ENCODE results near the gene FBXL19.

Gene FBXL19

DNA sequence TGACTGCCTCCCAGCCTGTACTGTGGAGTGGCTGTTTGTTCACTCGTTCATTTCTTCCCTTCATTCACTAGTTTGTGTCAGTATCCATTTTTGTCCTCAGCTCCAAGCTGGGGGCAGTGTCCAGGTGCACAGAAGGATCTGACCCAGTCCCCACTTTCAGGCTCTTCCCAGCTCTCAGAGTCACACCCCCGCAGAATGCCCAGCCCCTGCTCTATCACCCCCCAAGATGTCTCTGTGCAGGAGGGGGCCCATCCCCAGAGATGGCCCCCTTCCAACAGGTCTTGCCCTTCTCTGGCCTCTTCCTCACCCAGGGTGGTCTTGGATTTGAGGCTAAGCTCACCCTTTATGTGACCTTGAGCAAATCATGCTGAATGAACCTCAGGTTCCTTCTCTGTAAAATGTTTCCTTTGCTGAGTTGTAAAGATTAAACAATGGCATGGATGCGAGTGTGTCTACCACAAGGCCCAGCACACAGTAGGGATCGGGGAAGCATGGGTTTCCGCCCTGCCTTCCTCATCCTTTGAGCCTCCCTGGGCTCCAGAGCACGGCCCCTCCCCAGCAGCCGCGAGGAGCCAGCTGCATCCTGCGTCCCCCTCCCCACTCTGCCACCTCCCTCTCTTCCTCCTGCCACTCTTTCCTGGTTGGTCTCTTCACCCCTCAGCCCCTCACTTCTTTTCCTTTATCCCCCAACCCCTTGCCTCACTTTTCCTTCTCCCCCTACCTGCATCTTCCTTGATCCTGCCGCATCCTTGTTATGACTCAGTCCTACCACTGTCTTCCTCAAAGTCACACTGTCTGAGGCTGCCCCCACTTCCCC is 2.8 kb downstream of the FBXL19 start:
- TF ChIP-seq SPI1 (IDR thresholded peaks at IDR 0.05; ENCODE audit: low read depth, low read length) (no peak), TAF1 (IDR thresholded peaks at IDR 0.05; ENCODE audit: low read depth, low read length) (no peak), POU2F2 (IDR thresholded peaks at IDR 0.05; ENCODE audit: low read depth, low read length) (no peak), POLR2A (IDR thresholded peaks at IDR 0.05; ENCODE audit: low read depth, low read length) (no peak), PAX5 (IDR thresholded peaks at IDR 0.05; ENCODE audit: insufficient read depth, low read length, severe bottlenecking) (no peak), POLR2AphosphoS5 (IDR thresholded peaks at IDR 0.05; ENCODE audit: low read depth, low read length) (no peak)
- DNase-seq (ENCODE audit: insufficient read length, low spot score) (no peak), FAIRE-seq (no peak)

DNA sequence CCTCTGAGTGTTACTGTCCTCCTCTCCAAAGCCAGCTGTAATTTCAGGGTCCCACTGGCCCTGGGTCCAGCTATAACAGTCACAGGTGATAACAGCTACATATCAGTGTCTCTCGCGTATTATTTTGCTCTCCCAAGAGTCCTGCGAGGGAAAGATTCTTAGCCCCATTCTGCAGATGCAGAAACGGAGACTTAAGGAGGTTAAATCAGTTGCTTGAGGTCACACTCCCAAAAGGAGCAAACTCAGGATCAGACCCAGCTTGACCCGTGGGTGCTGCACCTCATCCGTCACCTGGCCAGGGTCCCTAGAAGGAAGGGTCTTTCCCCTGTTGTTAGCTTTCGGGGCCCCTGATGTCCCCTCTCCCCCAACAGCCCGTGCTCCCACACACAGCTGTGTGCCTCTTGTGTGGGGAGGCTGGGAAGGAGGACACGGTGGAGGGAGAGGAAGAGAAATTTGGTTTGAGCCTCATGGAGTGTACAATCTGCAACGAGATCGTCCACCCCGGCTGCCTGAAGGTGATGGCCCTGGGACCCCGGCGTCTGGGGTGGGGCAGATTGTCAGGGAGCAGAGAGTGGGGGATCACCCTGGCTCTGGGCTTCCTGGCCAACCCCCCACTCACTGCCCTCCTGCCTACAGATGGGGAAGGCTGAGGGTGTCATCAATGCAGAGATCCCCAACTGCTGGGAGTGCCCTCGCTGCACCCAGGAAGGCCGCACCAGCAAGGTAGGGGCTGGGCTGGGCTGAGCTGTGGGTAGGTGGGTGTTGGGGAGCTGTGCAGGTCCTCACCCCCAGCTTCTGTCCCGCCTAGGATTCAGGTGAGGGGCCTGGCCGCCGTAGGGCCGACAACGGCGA is 3.8 kb downstream of the FBXL19 start:
- no peak for FAIRE-seq
- TF ChIP-seq PAX5 (IDR thresholded peaks at IDR 0.05; ENCODE audit: insufficient read depth, low read length, severe bottlenecking) (no peak), POU2F2 (IDR thresholded peaks at IDR 0.05; ENCODE audit: low read depth, low read length) (no peak)
- no peak for DNase-seq (ENCODE audit: insufficient read length, low spot score)

DNA sequence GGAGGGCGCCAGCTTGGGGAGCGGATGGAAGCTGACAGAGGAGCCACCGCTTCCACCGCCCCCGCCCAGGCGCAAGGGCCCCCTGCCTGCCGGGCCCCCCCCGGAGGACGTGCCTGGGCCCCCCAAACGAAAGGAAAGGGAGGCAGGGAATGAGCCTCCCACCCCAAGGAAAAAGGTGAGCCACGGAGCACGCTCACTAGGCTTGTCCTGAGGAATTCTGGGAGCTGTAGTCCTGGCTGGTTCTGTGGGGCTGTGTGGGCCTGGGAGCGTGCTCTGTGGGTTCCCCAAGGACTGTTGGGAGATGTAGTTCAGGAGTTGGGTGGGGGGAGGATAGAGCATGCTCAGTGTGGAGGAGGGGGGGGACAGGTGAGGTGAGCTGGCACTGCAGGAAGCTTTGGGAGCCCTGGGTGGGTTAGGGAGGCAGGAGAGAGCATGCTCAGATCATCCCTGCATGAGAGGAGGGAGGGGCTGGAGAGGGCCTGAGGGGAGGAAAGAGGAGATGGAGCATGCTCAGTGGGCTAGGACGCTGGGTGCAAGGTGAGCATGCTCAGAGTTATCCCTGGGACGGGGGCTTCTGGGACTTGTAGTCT is 4.5 kb downstream of the FBXL19 start:
- FAIRE-seq (peak; percentile 52), DNase-seq (ENCODE audit: insufficient read length, low spot score) (peak; percentile 67)
- TF ChIP-seq SPI1 (IDR thresholded peaks at IDR 0.05; ENCODE audit: low read depth, low read length): no peak
- TF ChIP-seq POLR2AphosphoS5 (IDR thresholded peaks at IDR 0.05; ENCODE audit: low read depth, low read length): no peak
- no peak for TF ChIP-seq POLR2A (IDR thresholded peaks at IDR 0.05; ENCODE audit: low read depth, low read length)
- no peak for TF ChIP-seq PAX5 (IDR thresholded peaks at IDR 0.05; ENCODE audit: insufficient read depth, low read length, severe bottlenecking)
- TF ChIP-seq POU2F2 (IDR thresholded peaks at IDR 0.05; ENCODE audit: low read depth, low read length): no peak
- no peak for TF ChIP-seq TAF1 (IDR thresholded peaks at IDR 0.05; ENCODE audit: low read depth, low read length)

DNA sequence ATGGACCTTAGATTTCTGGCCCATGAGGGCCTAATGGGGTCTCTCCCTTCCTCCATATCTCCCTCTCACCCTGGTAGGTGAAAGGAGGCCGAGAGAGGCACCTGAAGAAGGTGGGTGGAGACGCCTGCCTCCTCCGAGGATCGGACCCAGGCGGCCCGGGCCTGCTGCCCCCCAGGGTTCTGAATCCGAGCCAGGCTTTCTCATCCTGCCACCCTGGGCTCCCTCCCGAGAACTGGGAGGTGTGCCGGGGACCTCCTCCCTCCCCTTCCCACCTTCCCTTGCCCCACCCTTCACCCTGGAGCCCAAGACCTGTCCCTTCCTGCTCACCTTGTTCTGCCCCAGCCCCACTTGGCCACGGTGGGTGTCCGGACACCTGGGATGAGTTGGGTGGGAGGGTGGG is 5.0 kb downstream of the FBXL19 start:
- DNase-seq (ENCODE audit: insufficient read length, low spot score): no peak
- no peak for FAIRE-seq
- TF ChIP-seq SPI1 (IDR thresholded peaks at IDR 0.05; ENCODE audit: low read depth, low read length) (no peak), PAX5 (IDR thresholded peaks at IDR 0.05; ENCODE audit: insufficient read depth, low read length, severe bottlenecking) (no peak), POLR2AphosphoS5 (IDR thresholded peaks at IDR 0.05; ENCODE audit: low read depth, low read length) (no peak), TAF1 (IDR thresholded peaks at IDR 0.05; ENCODE audit: low read depth, low read length) (no peak), POLR2A (IDR thresholded peaks at IDR 0.05; ENCODE audit: low read depth, low read length) (no peak), POU2F2 (IDR thresholded peaks at IDR 0.05; ENCODE audit: low read depth, low read length) (no peak)

DNA sequence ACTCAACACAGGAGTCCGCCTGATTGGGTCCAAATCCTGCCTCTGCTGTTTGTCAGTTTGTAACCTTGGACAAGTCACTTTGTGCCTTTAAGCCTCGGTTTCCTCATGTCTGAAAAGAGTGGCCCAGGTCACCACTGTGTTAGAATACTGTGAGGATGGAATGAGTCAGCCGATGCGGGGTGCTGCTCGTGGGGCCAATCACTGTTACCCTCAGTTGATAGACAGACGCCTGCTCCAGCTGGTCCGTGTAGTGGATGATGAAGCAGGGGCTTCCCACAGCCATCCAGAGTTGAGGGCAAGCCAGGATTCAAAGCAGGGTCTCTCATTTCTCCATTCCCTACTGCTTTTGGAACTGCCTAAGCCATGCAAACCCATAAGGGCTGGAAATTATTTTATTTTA is 5.8 kb downstream of the FBXL19 start:
- DNase-seq (ENCODE audit: insufficient read length, low spot score) (no peak), FAIRE-seq (no peak)
- TF ChIP-seq POU2F2 (IDR thresholded peaks at IDR 0.05; ENCODE audit: low read depth, low read length) (no peak), PAX5 (IDR thresholded peaks at IDR 0.05; ENCODE audit: insufficient read depth, low read length, severe bottlenecking) (no peak), TAF1 (IDR thresholded peaks at IDR 0.05; ENCODE audit: low read depth, low read length) (no peak), POLR2A (IDR thresholded peaks at IDR 0.05; ENCODE audit: low read depth, low read length) (no peak), SPI1 (IDR thresholded peaks at IDR 0.05; ENCODE audit: low read depth, low read length) (no peak), POLR2AphosphoS5 (IDR thresholded peaks at IDR 0.05; ENCODE audit: low read depth, low read length) (no peak)

DNA sequence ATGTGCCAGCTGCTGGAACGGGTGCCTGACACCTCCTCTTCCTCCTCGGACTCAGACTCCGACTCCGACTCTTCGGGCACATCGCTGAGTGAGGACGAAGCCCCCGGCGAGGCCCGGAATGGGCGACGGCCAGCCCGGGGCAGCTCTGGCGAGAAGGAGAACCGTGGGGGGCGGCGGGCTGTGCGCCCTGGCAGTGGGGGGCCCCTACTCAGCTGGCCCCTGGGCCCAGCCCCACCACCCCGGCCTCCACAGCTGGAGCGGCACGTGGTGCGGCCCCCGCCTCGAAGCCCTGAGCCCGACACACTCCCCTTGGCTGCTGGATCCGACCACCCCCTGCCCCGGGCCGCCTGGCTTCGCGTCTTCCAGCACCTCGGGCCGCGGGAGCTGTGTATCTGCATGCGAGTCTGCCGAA is 6.8 kb downstream of the FBXL19 start:
- TF ChIP-seq SPI1 (IDR thresholded peaks at IDR 0.05; ENCODE audit: low read depth, low read length): no peak
- no peak for TF ChIP-seq PAX5 (IDR thresholded peaks at IDR 0.05; ENCODE audit: insufficient read depth, low read length, severe bottlenecking)
- no peak for TF ChIP-seq TAF1 (IDR thresholded peaks at IDR 0.05; ENCODE audit: low read depth, low read length)
- TF ChIP-seq POU2F2 (IDR thresholded peaks at IDR 0.05; ENCODE audit: low read depth, low read length): no peak
- no peak for TF ChIP-seq POLR2AphosphoS5 (IDR thresholded peaks at IDR 0.05; ENCODE audit: low read depth, low read length)
- TF ChIP-seq POLR2A (IDR thresholded peaks at IDR 0.05; ENCODE audit: low read depth, low read length): no peak
- DNase-seq (ENCODE audit: insufficient read length, low spot score): no peak
- no peak for FAIRE-seq

DNA sequence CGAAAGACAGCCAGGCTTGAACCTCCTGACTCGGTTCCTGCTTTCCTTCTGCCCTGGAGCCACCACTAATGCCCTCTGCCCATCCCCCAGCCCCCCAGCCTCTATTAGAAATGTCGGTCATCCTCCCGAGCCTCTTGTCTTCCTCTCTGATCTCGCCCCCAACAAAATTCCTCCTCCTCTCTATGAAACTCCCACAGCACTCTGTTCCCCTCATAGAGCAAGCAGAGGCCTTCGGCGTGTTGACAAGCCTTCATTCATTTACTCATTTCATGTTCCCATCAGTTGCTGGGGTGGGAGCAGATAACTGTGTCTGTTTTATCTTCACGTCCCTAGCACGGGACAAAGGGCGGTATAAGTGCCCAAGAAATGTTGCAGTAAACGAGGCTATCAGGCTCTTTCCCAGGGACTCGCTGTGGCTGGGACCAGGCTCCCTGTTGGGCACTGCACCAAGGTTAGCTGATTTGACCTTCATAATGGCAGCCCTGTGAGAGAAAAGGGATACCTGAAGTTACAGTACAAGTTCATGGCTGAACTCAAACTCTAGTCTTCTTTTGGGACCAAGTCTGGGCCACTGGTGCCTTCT is 7.8 kb downstream of the FBXL19 start:
- DNase-seq (ENCODE audit: insufficient read length, low spot score): no peak
- no peak for TF ChIP-seq SPI1 (IDR thresholded peaks at IDR 0.05; ENCODE audit: low read depth, low read length)
- TF ChIP-seq POU2F2 (IDR thresholded peaks at IDR 0.05; ENCODE audit: low read depth, low read length): no peak
- TF ChIP-seq PAX5 (IDR thresholded peaks at IDR 0.05; ENCODE audit: insufficient read depth, low read length, severe bottlenecking): no peak
- no peak for TF ChIP-seq TAF1 (IDR thresholded peaks at IDR 0.05; ENCODE audit: low read depth, low read length)
- no peak for TF ChIP-seq POLR2A (IDR thresholded peaks at IDR 0.05; ENCODE audit: low read depth, low read length)
- FAIRE-seq: no peak

DNA sequence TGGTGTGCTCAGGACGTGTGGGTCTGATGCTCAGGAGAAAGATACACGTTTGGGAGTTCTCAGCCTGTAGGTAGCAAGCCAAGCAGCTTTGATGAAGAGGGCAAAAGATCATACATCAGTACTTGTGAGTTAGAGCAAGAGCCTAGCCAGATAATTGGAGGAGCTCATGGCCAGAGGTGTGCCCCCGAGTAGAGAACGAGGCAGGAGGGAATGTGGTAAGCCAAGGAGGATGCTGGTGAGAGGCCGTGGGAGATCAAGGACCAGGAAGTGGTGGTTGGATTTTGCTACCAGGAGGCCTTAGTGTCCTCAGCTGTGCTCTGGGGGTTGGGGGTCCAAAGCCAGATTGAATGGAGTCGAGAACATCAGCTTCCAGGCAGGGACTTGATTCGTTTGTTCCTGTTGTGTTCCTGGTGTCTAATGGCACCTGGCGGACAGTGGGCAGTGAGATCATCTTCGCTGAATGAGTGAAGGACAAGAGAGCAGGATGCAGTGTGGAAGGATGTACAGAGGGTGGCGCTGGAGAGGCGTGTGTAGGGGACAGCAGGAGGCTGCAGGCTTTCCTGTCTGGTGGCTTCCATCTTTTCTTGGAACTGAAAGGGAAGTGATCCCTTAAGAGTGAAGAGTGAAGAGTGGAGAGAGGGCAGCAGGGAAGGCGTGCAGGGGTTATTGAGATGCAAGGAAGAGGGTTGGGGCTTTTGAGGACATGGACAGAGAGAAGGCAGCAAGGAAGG is 11.6 kb downstream of the FBXL19 start:
- TF ChIP-seq SPI1 (IDR thresholded peaks at IDR 0.05; ENCODE audit: low read depth, low read length) (no peak), PAX5 (IDR thresholded peaks at IDR 0.05; ENCODE audit: insufficient read depth, low read length, severe bottlenecking) (no peak), POLR2A (IDR thresholded peaks at IDR 0.05; ENCODE audit: low read depth, low read length) (no peak), POLR2AphosphoS5 (IDR thresholded peaks at IDR 0.05; ENCODE audit: low read depth, low read length) (no peak), POU2F2 (IDR thresholded peaks at IDR 0.05; ENCODE audit: low read depth, low read length) (no peak), TAF1 (IDR thresholded peaks at IDR 0.05; ENCODE audit: low read depth, low read length) (no peak)
- DNase-seq (ENCODE audit: insufficient read length, low spot score): no peak
- peak; percentile 87 for FAIRE-seq
